PC-3 (cell line): ENCODE measurements around the gene MMP24OS.

Experiments
- EZH2 ChIP-seq: fragments of 300-600 bp; sonication (generic); IDR thresholded peaks from one replicate; pipeline ENCODE4 v1.6.1; 2017; ENCODE audit warnings: antibody characterized with exemption, mild to moderate bottlenecking, low read length; ENCODE audit not compliant: unreplicated experiment
- TF ChIP-seq, protein P1 (sequence below): fragments of 300-600 bp; sonication (generic); conservative IDR thresholded peaks from 2 replicates; pipeline ENCODE4 v1.5.1; 2017; ENCODE audit warnings: antibody characterized with exemption, low read depth, mild to moderate bottlenecking, low read length

DNA sequence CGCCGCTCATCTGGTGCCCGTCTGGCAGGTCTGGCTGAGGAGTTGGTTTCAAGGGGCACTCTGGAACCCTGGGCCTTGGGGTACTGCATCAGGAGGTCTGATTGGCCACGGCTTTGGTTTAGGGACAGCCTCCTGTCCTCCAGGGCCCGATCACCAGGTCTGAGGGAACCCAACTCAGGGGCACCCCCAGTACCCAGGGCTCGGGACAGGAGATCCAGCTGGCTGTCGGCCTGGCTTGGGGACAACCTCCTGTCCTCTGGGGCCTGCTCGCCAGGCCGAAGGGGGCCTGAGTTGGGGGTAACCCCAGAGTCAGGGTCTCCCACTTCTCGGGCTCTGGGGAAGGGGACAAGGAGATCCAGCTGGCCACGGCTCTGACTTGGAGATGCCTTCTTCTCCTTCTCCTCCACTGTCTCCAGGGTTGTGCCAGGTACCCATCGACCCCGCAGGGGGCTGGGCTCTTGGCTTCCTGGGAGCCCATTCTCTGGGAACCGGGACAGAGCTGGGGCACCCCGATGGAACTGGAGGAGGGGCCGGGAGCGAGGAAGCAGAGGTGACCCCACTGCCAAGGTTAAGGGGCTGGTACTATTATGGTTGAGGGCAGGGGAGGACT is 9.1 kb upstream of the MMP24OS start:
- TF ChIP-seq, protein P1, sequence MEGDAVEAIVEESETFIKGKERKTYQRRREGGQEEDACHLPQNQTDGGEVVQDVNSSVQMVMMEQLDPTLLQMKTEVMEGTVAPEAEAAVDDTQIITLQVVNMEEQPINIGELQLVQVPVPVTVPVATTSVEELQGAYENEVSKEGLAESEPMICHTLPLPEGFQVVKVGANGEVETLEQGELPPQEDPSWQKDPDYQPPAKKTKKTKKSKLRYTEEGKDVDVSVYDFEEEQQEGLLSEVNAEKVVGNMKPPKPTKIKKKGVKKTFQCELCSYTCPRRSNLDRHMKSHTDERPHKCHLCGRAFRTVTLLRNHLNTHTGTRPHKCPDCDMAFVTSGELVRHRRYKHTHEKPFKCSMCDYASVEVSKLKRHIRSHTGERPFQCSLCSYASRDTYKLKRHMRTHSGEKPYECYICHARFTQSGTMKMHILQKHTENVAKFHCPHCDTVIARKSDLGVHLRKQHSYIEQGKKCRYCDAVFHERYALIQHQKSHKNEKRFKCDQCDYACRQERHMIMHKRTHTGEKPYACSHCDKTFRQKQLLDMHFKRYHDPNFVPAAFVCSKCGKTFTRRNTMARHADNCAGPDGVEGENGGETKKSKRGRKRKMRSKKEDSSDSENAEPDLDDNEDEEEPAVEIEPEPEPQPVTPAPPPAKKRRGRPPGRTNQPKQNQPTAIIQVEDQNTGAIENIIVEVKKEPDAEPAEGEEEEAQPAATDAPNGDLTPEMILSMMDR: no peak
- TF ChIP-seq EZH2: no peak
